ENCODE results near the gene WIPI1.

The WIPI1 gene

GRCh38 chr17:68462381-68463210 lies 5.3 kb upstream of the WIPI1 start:
- H3K27ac Mint-ChIP-seq = peak overlapping the region in 2 of 3 experiments; percentile 2 to 35
- H3K36me3 Mint-ChIP-seq (ENCODE audit: low read depth) = no peaks in the 10 kb centered on the region
- H3K27me3 Mint-ChIP-seq (ENCODE audit: low read depth) = peaks cover 4% of the 10 kb centered on the region
- H3K4me3 Mint-ChIP-seq = peak overlapping the region in 1 of 3 experiments; percentile 19
- peak; percentile 56 to 79 (median 75) for TF ChIP-seq CTCF (IDR thresholded peaks at IDR 0.05; ENCODE audit: unreplicated experiment in 3 of 3)
- no peaks in the 10 kb centered on the region for H3K9me3 Mint-ChIP-seq
- peaks cover 44% of the 10 kb centered on the region for H3K4me1 Mint-ChIP-seq

GRCh38 chr17:68461589-68461988 lies 4.3 kb upstream of the WIPI1 start:
- H3K36me3 Mint-ChIP-seq (ENCODE audit: low read depth) = no peaks in the 10 kb centered on the region
- no peak for TF ChIP-seq CTCF (IDR thresholded peaks at IDR 0.05; ENCODE audit: unreplicated experiment in 3 of 3)
- H3K4me3 Mint-ChIP-seq = peak overlapping the region in 1 of 3 experiments; percentile 20
- no peak overlapping the region for H3K27ac Mint-ChIP-seq
- H3K9me3 Mint-ChIP-seq = no peaks in the 10 kb centered on the region
- H3K27me3 Mint-ChIP-seq (ENCODE audit: low read depth) = peaks cover 4% of the 10 kb centered on the region
- H3K4me1 Mint-ChIP-seq = peaks cover 46% of the 10 kb centered on the region

- Mint-ChIP-seq H3K27me3 (ENCODE audit: low read depth) (peaks cover 4% of the 10 kb centered on the region), H3K4me3 (no peak overlapping the region), H3K36me3 (ENCODE audit: low read depth) (no peaks in the 10 kb centered on the region), H3K4me1 (peaks cover 49% of the 10 kb centered on the region), H3K9me3 (no peaks in the 10 kb centered on the region), H3K27ac (no peak overlapping the region)
- no peak for TF ChIP-seq CTCF (IDR thresholded peaks at IDR 0.05; ENCODE audit: unreplicated experiment in 3 of 3)
These were observed 3.8 kb upstream of the WIPI1 start for GRCh38 chr17:68461122-68461539.

- H3K4me1 Mint-ChIP-seq = peaks cover 49% of the 10 kb centered on the region
- H3K27me3 Mint-ChIP-seq (ENCODE audit: low read depth) = peaks cover 4% of the 10 kb centered on the region
- no peaks in the 10 kb centered on the region for H3K36me3 Mint-ChIP-seq (ENCODE audit: low read depth)
- no peaks in the 10 kb centered on the region for H3K9me3 Mint-ChIP-seq
- H3K27ac Mint-ChIP-seq = no peak overlapping the region
- no peak for TF ChIP-seq CTCF (IDR thresholded peaks at IDR 0.05; ENCODE audit: unreplicated experiment in 3 of 3)
- no peak overlapping the region for H3K4me3 Mint-ChIP-seq
These were observed 3.4 kb upstream of the WIPI1 start for GRCh38 chr17:68460715-68461114.

GRCh38 chr17:68460146-68460545 lies 2.9 kb upstream of the WIPI1 start:
- Mint-ChIP-seq H3K4me1 (peaks cover 54% of the 10 kb centered on the region), H3K36me3 (ENCODE audit: low read depth) (no peaks in the 10 kb centered on the region), H3K27me3 (ENCODE audit: low read depth) (peaks cover 4% of the 10 kb centered on the region), H3K9me3 (no peaks in the 10 kb centered on the region), H3K27ac (no peak overlapping the region), H3K4me3 (peak overlapping the region in 1 of 3 experiments; percentile 5)
- no peak for TF ChIP-seq CTCF (IDR thresholded peaks at IDR 0.05; ENCODE audit: unreplicated experiment in 3 of 3)
